ENCODE measurements around the gene LSMEM2.

Gene LSMEM2

DNA sequence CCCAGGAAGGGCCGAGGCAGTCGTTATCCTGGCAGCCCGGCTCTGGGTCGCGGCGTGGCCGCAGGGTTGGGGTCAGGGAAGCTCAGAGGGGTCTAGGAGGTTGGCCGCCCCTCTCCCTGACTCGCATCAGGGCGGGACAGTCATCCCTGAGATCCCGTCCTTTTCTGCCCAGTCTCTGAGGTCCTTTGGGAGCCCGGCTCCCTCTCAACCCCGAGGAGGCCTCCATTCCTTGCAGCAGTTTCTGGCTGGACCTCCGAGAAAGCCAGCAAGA is 43.2 kb downstream of the LSMEM2 start:
- DNase-seq (ENCODE audit: low read depth in 2 of 2), result no peak

DNA sequence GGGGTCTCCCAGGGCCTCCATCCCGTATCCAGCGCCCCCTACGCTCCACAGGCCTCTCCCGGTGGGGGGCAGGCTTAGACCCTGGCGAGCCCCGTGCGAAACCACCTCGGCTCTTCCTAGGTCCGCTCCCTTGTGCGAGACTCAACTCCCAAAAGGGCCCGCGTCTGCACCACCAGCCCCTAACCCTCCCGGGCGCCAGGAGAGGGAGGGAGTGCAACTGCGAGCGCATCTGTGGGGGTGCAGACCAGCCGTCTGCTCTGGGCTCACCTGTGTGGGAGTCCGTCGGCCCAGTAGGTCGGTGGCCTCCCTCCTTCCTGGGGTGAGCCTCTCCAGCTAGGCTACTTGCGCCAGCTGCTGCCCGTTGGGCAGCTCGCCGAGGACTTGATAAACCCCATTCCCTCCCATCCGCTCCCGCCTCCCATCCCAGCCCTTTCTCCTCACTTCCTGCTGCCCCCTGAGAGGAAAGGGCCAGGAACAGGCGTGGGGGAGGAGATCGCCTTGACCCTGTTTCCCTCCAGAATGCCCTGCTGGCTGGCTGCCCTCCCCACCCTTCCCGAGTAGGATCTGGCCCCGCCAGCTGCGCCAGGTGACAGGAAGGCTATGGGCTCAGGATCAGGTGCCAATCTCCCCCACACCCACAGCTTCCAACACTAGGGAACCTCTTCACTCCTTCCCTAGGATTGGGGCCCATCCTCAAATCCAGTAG is 43.7 kb downstream of the LSMEM2 start, which contains the start of gene HYAL2:
HYAL2 (minus strand) TSS at position 360 of the 706 bp plus-strand sequence. CDS start 2,256 bp downstream, outside the sequence.
- DNase-seq (ENCODE audit: low read depth in 2 of 2), result no peak

DNA sequence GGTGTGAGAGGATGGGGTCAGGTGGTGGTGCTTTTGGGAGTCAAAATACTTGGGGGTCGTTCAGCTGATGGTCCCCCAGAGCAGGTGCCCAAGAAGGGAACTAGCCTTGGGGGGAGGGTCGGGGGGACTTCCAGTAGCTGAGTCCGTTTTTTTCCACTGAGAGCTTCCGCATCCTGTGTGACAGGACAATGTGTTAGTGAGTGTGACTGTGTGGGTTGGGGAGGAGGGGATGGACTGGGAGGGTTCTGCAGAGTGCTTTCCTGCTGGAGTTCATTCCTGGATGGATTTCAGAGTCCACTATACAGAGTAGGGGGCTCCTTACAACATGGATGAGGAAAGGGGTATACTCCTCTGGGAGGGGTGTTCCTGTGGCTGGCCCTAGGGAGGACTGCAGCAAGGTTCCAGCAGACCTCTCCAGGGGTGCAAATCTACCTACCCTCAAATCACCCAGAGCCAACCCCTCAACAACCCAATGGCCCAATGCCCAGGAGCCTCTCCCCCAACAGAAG is 44.3 kb downstream of the LSMEM2 start:
- no peak for DNase-seq (ENCODE audit: low read depth in 2 of 2)

DNA sequence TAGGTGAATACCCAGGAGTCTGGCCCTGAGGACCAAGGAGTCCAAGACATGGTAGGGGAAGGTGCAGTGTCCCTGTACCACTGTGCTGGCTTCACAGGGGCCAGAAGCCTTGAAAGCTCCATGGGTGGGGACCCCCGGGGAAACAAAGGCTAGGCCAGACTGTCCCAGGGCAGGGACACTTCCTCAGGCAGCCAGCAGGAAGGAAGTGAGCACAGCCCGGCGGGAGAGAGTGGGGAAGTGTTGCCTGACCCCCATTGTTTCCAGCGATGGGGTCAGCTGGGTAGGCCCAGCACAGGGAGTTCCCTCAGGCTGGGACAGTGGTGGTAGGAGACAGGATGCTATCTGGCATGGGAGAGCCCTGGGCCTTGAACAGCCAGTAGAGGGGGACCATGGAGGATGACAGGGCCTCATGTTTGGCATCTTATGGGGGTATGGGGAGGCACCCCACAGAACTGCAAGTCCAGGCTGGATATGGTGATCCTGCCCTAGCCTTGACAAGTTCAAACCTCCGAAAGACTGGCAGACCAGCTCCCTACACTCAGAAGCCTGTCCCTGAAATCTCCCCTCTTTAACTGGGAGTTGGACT is 44.8 kb downstream of the LSMEM2 start:
- no peak for DNase-seq (ENCODE audit: low read depth in 2 of 2)

DNA sequence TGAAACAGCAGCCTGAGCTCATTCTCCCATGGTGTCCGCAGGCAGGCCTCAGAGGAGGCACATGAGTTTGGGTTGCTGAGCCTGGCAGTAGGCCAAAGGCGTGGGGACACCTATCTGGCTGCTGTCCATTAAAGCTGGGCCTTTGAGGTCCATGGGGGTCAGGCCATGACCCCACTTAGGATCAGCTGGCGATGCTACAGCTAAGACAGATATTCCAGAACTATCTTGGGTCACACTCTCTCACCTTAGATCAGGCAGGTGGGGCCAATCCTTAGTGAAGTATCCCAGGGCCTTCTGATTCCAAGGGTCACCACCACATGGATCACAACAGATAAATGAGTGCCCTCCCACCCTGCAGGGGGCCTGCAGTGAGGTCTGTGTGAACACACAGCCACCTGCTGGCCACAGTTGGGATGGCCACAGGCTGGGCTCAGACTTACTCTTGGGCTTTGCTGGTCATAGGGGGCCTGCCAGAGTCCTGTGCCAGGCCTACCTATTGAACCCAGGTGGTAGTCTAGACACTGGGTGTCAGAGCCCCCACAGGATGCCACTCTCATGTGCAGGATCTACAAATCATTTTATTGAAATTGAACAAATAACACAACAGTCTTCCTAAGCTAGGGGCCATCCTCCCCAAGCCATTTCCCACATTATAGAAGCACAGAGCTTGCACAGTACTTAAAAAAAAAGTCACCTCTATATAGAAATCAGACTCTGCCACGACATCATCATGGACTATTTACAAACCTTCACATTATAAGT is 45.6 kb downstream of the LSMEM2 start:
- peak; percentile 57 to 59 for DNase-seq (ENCODE audit: low read depth in 2 of 2)

DNA sequence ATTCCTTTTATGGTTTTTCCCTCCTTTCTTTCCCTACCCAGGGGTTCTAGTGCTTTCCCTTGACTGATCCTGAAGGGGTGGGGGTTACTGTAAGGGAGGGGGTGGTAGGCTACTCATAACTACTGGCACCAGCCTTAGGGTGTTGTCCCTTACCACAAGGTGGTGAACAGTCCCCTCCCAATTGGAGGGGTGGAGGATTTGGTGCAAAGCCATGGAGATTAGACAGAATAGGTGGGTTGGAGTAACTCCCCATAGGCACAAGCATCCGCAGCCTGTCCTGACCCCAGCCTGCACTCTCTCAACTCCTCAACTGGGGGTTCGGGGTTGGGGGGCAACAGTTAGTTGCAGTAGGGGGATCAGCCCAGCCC is 46.2 kb downstream of the LSMEM2 start:
- DNase-seq (ENCODE audit: low read depth in 2 of 2), result no peak

DNA sequence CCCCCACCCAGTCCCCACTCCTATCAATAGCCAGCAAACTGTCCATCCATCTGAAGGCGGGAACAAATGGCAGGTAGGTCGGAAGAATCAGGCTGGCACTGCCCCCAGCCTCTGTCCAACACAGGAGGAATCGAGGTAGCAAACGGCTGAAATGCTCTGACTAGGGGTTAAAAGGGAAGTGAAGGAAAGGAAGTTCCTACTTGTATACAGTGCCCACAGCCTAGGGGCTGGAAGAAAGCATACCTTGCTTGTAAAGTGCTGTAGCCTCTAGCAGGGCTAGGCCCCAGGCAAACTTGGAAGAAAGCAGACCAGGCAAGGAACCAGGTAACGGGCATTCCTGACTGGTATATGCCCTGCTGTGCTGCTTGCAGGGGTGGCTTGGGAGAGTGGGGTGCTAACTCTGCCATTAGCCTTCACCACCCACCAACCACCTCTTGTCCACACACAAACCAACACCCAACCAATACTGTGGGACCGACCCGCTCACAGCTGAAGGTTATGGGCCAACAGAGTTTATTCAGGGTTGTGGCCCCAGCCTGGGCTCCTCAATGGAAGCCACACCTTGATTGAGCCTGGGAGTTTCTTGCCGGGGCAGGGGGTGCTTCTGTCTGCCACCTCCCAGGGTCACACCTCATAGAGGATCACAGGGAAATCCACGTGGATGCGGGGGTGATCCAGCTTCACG is 46.8 kb downstream of the LSMEM2 start:
- DNase-seq (ENCODE audit: low read depth in 2 of 2), result no peak

DNA sequence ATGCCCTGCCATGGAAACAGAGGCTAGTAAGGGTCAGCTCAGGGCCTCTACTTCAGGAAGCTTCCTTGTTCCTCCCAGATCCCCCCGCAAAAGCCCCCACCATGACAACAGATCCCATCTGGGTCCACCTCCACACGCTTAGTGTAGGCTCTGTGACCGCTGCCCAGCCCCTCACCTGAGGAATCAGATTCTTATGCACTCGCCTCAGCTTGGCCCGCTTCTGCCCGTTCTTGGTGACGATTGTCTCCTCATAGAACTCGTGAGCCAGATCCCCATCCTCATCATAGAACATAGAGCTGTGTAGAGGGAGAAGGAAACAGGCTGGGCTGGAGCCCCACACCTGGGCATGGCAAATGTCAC is 47.3 kb downstream of the LSMEM2 start:
- DNase-seq (ENCODE audit: low read depth in 2 of 2), result no peak

DNA sequence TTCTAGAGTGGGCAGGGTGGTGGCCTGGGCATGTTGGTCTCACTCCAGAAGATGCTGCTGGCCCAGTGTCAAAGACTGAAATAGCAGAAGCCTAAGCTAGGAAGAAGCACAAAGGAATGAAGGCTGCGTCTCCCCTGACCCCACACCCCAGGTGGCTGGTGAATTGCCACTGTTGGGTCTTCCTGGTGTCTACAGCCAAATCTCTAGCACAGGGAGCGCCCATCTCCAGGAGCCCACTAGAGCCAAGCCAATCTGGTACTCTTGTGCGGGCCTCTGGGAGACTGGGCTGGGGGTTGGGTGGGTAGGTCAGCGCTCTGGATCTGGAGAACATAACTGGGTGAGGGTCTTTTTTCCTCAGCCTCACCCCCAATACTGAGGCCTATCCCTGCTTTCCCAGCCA is 48.2 kb downstream of the LSMEM2 start:
- DNase-seq (ENCODE audit: low read depth in 2 of 2), result no peak

DNA sequence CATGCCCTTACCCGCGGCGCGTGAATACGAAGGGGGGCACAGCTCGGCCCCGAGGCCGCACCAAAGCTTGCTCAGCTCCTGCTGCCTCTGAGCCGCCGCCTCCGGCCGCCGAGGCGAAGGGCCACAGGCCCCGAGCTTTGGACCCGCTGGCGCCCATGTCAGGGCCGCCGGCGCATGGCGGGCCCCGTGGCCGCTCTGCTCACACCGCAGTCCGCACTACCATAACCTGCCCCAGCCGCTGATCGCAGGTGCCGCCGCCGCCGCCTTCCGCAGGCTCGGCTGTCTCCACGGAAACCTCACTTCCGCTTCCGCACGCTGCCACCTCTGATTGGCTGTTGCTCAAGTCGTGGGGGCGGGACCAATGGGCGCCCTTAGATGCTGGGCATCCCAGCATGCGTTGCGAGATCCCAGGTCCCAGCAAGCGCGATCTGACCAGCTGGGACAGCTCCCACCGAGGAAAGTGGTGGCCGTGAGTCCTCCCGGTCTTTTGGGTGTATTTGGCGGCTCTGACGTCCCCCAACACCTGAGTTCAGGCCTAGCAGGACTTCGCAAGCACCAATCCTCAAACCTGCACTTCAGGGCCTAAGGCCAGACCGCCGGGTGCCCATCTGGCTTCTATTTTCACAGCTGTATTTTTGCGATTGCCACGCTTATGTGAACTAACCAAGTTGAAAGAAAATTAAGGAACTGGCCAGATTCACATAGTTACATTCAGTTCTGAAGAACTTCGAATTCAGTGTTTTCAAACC is 49.2 kb downstream of the LSMEM2 start, which contains the start of gene TUSC2:
TUSC2 (minus strand) TSS at position 281 of the 749 bp plus-strand sequence; CDS start at position 157, 124 bp downstream.
- peak; percentile 91 to 96 for DNase-seq (ENCODE audit: low read depth in 2 of 2)

DNA sequence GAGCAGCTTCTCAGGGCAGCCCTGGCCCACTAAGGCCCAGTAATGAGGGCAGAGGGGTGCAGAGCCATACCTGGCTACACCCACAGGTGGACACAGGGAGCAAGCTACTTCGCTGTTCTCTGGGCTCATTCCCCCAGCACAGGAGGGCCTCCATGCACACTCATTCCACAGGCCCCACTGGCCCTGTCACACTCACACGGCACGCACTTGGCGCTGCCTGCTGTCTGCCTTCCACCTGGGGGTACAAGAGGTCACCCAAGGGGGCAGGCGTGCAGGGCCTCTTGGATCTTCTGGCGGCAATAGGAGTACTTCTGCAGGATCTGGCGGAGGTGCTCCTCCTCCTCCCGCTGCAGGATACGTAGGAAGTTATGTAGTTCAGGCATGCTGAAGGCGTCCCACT is 51.4 kb downstream of the LSMEM2 start:
- DNase-seq (ENCODE audit: low read depth in 2 of 2), result no peak

DNA sequence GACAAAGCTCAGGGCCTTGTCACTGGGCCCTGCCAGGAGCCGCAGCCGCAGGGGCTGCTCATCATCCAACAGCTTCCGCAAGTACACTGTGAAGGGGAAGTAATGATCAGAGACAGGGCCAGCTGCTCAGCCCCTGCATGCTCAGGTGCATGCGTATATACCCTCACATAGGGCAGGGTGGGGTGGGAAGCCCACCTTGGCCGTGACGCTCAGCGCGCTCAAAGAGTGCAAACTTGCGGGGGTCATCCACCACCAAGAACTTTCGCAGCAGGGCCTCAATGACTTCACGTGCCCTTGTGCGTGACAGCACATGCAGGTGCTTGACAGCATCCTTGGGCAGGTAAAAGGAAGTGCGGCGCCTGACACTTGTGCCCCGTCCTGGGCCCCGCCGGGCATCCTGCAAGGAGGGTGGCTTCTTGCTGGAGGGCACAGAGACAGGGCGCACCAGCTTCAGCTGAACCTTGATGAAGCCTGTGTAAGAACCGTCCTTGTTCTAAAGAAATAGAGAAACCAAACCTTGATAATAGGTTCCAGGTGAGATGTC is 52.5 kb downstream of the LSMEM2 start:
- no peak for DNase-seq (ENCODE audit: low read depth in 2 of 2)

DNA sequence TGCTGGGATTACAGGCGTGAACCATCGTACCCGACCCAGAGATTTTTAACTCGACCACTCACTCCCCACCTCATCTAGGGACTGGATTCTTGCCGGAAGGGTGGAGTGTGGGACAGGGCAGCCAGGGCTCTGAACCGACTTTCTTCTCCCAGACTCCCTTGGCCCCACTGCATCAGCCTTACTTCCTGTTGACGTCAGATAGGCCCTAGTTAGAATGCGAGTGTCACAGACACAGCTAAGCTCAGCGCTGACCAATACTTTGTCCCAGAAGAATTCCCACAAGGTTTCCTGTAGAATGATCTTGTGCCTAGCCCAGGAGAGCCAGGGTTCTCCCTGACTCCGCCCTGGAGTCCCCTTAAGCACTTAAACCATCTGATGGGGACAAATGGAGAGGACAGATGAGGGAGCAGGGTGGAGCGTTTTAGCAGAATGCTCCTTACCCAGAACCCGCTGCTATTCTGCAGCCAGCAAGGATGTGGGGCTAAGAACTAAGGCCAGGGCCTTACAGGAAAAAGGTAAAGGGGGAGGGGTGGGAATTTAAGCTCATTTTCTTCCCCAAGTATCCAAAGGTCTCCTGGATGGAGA is 54.9 kb downstream of the LSMEM2 start:
- DNase-seq (ENCODE audit: low read depth in 2 of 2), result no peak

DNA sequence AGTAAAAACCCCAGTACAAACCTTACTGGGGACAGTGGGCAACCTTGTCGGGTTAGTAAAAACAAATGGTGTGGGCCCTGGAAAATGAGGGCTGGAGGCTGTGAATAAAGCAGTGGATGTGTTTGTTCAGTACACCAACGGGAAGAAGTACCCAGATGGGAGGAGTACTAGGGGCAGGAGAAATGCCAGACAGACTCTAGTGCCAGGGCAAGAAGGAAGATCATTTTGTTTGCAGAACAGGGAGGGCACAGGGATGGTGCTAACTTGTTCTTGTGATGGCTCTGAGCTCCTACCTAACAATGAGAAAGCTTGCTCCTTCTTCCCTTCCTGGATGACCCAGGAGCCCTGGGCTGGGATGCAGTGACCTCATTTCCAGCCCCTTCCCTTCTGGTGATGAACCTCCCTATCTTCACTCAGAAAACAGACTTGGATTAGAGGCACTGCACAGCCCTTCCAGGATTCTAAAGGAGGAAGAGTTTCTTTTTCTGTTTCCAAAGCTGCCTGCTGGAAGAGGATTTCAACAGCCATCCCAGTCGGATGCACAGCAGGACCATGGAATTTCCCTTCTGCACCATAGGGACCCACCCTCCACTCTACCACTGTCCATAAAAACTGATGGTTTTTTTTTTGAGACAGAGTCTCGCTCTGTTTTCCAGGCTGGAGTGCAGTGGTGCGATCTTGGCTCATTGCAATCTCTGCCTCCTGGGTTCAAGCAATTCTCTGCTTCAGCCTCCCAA is 55.6 kb downstream of the LSMEM2 start:
- DNase-seq (ENCODE audit: low read depth in 2 of 2), result no peak

DNA sequence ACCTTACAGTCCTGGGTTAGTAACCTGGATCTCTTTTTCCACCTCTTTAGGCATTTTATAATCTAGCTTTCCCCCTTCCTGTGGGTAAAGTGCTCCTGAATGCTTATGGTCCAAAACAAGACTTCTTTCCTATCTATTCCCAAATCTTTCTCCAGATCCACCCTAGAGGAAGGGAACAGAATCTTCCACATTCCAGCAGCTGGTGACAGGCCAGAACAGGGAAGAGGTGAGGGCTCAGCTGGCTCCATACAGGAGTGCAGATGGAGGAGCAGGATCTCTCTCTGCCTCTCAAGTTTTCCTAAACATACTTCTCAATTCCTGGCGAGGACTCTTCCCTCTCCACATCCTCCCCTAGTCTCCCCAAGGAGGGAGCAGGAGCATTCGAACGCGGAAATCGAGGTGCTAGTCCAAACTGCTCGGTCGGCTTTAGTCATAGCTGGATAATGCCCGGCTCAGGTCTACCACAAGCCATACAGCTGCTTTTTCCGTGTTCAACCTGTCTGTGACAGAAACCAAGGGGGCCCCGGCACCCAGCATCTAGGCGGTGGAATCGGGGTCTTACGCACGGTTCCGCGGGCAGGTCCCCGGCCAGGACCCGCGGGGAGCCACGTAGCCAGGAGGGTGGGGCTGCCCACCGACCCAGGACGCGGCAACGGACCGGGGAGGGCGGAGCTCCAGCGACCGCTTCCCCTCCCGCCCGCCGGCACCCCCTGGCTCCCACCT is 57.7 kb downstream of the LSMEM2 start:
- no peak for DNase-seq (ENCODE audit: low read depth in 2 of 2)

DNA sequence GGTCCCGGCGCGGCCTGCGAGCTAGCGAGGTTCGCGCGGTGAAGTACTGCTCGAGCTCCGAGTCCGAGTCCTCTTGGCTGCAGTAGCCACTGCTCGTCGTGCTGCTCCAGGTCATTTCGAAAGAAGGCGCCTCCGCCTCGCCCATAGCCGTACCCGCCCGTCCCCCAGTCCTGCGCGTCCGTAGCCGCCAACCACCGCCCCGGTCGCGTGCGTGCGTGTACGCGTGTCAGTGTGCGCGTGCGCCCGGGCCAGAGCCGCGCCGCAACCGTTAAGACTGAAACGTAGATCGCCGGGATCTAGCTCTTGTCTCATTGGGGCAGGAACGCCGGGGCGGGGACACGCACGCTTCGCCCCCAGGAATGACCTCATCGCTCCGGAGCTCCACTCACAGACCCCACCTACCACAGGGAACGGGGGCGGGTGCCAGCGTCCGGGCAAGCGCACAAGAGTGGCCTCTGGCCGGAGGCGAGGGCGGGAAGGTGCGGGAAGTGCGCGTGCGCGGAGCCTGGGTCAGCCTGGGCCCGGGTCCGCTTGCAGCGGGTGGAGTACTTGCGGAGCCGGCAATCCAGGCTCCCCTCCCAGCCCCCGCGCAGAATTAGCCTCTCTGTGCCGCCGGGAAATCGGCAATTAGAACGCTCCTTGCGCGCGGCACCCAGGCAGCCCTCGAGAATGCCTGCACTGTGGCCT is 58.4 kb downstream of the LSMEM2 start:
- peak; percentile 96 for DNase-seq (ENCODE audit: low read depth in 2 of 2)
